GM21447 (cell line): ENCODE data around the gene ROGDI.

Experiments
- ATAC-seq: cut with Tn5 transposase; IDR thresholded peaks from one replicate; pipeline ENCODE4 v1.9.1; 2021; ENCODE audit not compliant: unreplicated experiment

ROGDI gene

GRCh38 chr16:4801962-4802658 is at the start of gene ROGDI:
TSS of gene ROGDI (minus strand) at chr16:4802633. CDS start at chr16:4802571, 62 bp downstream.
- ATAC-seq = peak; percentile 47

GRCh38 chr16:4850211-4850610 is 47.8 kb upstream of the ROGDI start:
- no peak for ATAC-seq

GRCh38 chr16:4847774-4848587 is 45.5 kb upstream of the ROGDI start:
- ATAC-seq = peak; percentile 21

GRCh38 chr16:4846901-4847773 is 44.7 kb upstream of the ROGDI start, which contains the start of the genes GLYR1 and UBN1:
TSS of gene GLYR1 (minus strand) at chr16:4847288. CDS start at chr16:4847265, 23 bp downstream.
TSS of gene UBN1 (plus strand) at chr16:4847481. CDS start at chr16:4852918, 5,437 bp downstream.
- ATAC-seq = peak; percentile 82

GRCh38 chr16:4846503-4846900 is 44.1 kb upstream of the ROGDI start:
- ATAC-seq = peak; percentile 27

- no peak for ATAC-seq
Measured at GRCh38 chr16:4840984-4841383, 38.6 kb upstream of the ROGDI start.

- ATAC-seq = no peak
Measured at GRCh38 chr16:4839942-4840341, 37.5 kb upstream of the ROGDI start.

GRCh38 chr16:4837733-4838501 is 35.5 kb upstream of the ROGDI start:
- no peak for ATAC-seq

- no peak for ATAC-seq
Measured at GRCh38 chr16:4836727-4837126, 34.3 kb upstream of the ROGDI start.

GRCh38 chr16:4833584-4833983 is 31.2 kb upstream of the ROGDI start:
- no peak for ATAC-seq

GRCh38 chr16:4832698-4833343 is 30.4 kb upstream of the ROGDI start:
- no peak for ATAC-seq

- no peak for ATAC-seq
Measured at GRCh38 chr16:4831616-4832015, 29.2 kb upstream of the ROGDI start.

GRCh38 chr16:4830408-4830807 is 28.0 kb upstream of the ROGDI start:
- ATAC-seq = no peak

GRCh38 chr16:4828567-4829321 is 26.3 kb upstream of the ROGDI start:
- no peak for ATAC-seq

GRCh38 chr16:4826980-4827379 is 24.5 kb upstream of the ROGDI start:
- ATAC-seq = no peak

- ATAC-seq = no peak
Measured at GRCh38 chr16:4826526-4826925, 24.1 kb upstream of the ROGDI start.

- no peak for ATAC-seq
Measured at GRCh38 chr16:4825196-4825595, 22.8 kb upstream of the ROGDI start.

- no peak for ATAC-seq
Measured at GRCh38 chr16:4820652-4821051, 18.2 kb upstream of the ROGDI start.

GRCh38 chr16:4814542-4815173 is 12.2 kb upstream of the ROGDI start:
- ATAC-seq = no peak
